ENCODE data around the gene CA6. TPM values are rescaled to one million over a fixed set of nuclear protein-coding genes. Genes with fewer than 3 reads are reported as not detected.
"Not testable (repeated sequence)": the region's sequence is repeated elsewhere in the genome, so short reads cannot be mapped to it uniquely, and the experiment has no call there.

CA6 gene
- total RNA-seq, 1 experiment from 2014 or later = 0.11 TPM

GRCh38 chr1:8989821-8990220 lies 44.2 kb downstream of the CA6 start (continued):
- TF ChIP-seq, protein P1, sequence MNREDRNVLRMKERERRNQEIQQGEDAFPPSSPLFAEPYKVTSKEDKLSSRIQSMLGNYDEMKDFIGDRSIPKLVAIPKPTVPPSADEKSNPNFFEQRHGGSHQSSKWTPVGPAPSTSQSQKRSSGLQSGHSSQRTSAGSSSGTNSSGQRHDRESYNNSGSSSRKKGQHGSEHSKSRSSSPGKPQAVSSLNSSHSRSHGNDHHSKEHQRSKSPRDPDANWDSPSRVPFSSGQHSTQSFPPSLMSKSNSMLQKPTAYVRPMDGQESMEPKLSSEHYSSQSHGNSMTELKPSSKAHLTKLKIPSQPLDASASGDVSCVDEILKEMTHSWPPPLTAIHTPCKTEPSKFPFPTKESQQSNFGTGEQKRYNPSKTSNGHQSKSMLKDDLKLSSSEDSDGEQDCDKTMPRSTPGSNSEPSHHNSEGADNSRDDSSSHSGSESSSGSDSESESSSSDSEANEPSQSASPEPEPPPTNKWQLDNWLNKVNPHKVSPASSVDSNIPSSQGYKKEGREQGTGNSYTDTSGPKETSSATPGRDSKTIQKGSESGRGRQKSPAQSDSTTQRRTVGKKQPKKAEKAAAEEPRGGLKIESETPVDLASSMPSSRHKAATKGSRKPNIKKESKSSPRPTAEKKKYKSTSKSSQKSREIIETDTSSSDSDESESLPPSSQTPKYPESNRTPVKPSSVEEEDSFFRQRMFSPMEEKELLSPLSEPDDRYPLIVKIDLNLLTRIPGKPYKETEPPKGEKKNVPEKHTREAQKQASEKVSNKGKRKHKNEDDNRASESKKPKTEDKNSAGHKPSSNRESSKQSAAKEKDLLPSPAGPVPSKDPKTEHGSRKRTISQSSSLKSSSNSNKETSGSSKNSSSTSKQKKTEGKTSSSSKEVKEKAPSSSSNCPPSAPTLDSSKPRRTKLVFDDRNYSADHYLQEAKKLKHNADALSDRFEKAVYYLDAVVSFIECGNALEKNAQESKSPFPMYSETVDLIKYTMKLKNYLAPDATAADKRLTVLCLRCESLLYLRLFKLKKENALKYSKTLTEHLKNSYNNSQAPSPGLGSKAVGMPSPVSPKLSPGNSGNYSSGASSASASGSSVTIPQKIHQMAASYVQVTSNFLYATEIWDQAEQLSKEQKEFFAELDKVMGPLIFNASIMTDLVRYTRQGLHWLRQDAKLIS (CRISPR knock-in tag; IDR thresholded peaks at IDR 0.05; ENCODE audit: borderline replicate concordance) = no peak

- no peak for DNase-seq (ENCODE audit: low spot score)
- Mint-ChIP-seq H3K4me3 (no peak overlapping the region), H3K36me3 (peaks cover 8% of the 10 kb centered on the region), H3K9me3 (peaks cover 11% of the 10 kb centered on the region), H3K27me3 (ENCODE audit: low read depth) (no peaks in the 10 kb centered on the region), H3K4me1 (no peaks in the 10 kb centered on the region), H3K27ac (no peak overlapping the region)
- POLR2A ChIA-PET = no interaction called here
- no peak for ATAC-seq
- TF ChIP-seq FOXP4 (CRISPR knock-in tag; IDR thresholded peaks at IDR 0.05) = no peak
- CTCF ChIA-PET = interaction anchor here (1.0 kb wide), 1 partner anchor 12 kb away, joined by 11 read pairs; no protein-coding TSS in a partner anchor
Measured at GRCh38 chr1:8992936-8993687, 47.4 kb downstream of the CA6 start.

- DNase-seq (ENCODE audit: low spot score); H3K27ac Mint-ChIP-seq; H3K4me1 Mint-ChIP-seq; ATAC-seq; H3K36me3 Mint-ChIP-seq; H3K27me3 Mint-ChIP-seq (ENCODE audit: low read depth); POLR2A ChIA-PET; H3K4me3 Mint-ChIP-seq: not testable (repeated sequence)
- CTCF ChIA-PET = interaction anchor here (2.8 kb wide), 1 partner anchor 11 kb away, joined by 12 read pairs; no protein-coding TSS in a partner anchor
- peaks cover 11% of the 10 kb centered on the region for H3K9me3 Mint-ChIP-seq
Measured at GRCh38 chr1:8993962-8994675, 48.5 kb downstream of the CA6 start.

DNA sequence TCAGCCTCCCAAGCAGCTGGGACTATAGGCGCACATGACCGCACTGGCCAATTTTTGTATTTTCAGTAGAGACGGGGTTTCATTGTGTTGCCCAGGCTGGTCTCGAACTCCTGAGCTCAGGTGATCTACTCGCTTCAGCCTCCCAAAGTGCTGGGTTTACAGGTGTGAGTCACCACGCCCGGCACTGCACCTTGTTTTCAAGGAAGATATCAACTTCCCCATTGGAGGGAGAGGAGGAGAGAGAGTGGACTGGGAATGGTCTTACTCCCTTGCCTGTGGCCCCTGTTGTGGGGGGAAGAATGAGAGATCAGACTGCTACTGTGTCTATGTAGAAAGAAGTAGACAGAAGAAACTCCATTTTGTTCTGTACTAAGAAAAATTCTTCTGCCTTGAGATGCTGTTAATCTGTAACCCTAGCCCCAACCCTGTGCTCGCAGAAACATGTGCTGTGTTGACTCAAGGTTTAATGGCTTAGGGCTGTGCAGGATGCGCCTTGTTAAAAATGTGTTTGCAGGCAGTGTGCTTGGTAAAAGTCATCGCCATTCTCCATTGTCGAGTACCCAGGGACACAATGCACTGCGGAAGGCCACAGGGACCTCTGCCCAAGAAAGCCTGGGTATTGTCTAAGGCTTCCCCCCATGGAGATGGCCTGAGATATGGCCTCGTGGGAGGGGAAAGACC lies 56.0 kb downstream of the CA6 start:
- H3K27ac Mint-ChIP-seq; H3K4me3 Mint-ChIP-seq; H3K27me3 Mint-ChIP-seq (ENCODE audit: low read depth); POLR2A ChIA-PET; H3K9me3 Mint-ChIP-seq; CTCF ChIA-PET; DNase-seq (ENCODE audit: low spot score); H3K36me3 Mint-ChIP-seq; ATAC-seq: not testable (repeated sequence)
- H3K4me1 Mint-ChIP-seq = peaks cover 16% of the 10 kb centered on the region

- H3K4me1 Mint-ChIP-seq = peaks cover 16% of the 10 kb centered on the region
- POLR2A ChIA-PET; H3K27ac Mint-ChIP-seq; CTCF ChIA-PET; H3K27me3 Mint-ChIP-seq (ENCODE audit: low read depth); H3K9me3 Mint-ChIP-seq; DNase-seq (ENCODE audit: low spot score); H3K4me3 Mint-ChIP-seq; H3K36me3 Mint-ChIP-seq; ATAC-seq: not testable (repeated sequence)
Measured at GRCh38 chr1:9002215-9002560, 56.5 kb downstream of the CA6 start.

DNA sequence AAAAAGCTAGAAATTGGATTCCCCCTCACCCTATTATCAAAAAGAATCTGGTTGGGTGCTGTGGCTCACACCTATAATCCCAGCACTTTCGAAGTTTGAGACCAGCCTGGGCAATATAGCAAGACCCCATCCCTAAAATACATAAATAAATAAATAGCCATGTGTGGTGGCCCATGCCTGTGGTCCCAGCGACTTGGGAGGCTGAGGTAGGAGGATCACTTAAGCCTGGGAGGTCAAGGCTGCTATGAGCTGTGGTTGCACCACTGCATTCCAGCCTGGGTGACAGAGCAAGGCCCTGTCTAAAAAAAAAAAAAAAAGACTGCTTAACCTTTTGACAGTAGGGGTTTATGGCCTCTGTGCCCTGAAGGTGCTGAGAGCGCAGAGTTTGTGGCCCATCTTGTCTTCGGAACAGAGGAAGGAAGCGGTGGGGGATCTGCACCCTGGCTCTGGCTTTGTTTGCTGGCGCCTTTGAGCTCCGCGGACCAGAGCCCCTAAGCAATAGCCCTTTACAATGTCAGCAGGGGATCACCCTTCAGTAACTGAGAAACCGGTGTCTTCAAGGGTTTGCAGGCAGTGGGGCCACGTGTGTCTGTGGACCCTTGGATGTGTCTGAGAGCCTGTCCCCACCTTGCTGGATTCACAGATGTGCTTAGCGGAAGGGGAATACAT lies 58.5 kb downstream of the CA6 start:
- Mint-ChIP-seq H3K27ac (no peak overlapping the region), H3K4me3 (no peak overlapping the region), H3K27me3 (ENCODE audit: low read depth) (no peaks in the 10 kb centered on the region), H3K9me3 (no peaks in the 10 kb centered on the region), H3K4me1 (peaks cover 15% of the 10 kb centered on the region), H3K36me3 (no peaks in the 10 kb centered on the region)
- TF ChIP-seq MLX (CRISPR knock-in tag; IDR thresholded peaks at IDR 0.05) (no peak), ZNF425 (CRISPR knock-in tag; conservative IDR thresholded peaks at IDR 0.05) (no peak), USF1 (CRISPR knock-in tag; IDR thresholded peaks at IDR 0.05) (no peak)
- ATAC-seq (no peak), DNase-seq (ENCODE audit: low spot score) (no peak)
- ChIA-PET CTCF (interaction anchor here (0.6 to 3.0 kb wide), 38 partner anchors 9 to 688 kb away, joined by 3 to 88 read pairs (median 8); partner anchors contain the start of genes ENO1 and H6PD), POLR2A (interaction anchor here (0.8 to 1.1 kb wide), 2 partner anchors 79 to 100 kb away, joined by 3 read pairs; no protein-coding TSS in a partner anchor)

Data from WTC11 (cell line).